H1 (cell line): Measurements from ENCODE around the gene ASZ1. TPM values are rescaled to one million over a fixed set of nuclear protein-coding genes. Genes with fewer than 3 reads are reported as not detected.

Source experiments
- CBX5 ChIP-seq: fragments of 300-800, 300-1000 bp; sonication (generic); IDR thresholded peaks from 2 replicates; pipeline ENCODE4 v1.7.1; 2016; ENCODE audit warnings: antibody characterized with exemption, low read length, low read depth
- CREB1 ChIP-seq: IDR thresholded peaks from 2 replicates; pipeline ENCODE4 v1.6.1; 2012; ENCODE audit warnings: inconsistent platforms
- GABPA ChIP-seq: IDR thresholded peaks from 2 replicates; pipeline ENCODE4 v1.6.1; 2011; ENCODE audit warnings: mild to moderate bottlenecking, low read length, moderate library complexity, borderline replicate concordance; ENCODE audit not compliant: insufficient read depth
- KDM1A ChIP-seq: fragments of 200-600, 300-600 bp; sonication (generic); IDR thresholded peaks from 2 replicates; pipeline ENCODE4 v1.7.1; 2016; ENCODE audit warnings: mild to moderate bottlenecking, low read length, borderline replicate concordance
- RFX5 ChIP-seq: IDR thresholded peaks from 2 replicates; pipeline ENCODE4 v1.6.1; 2011; ENCODE audit warnings: low read depth, low read length, improper control_type of control experiment, borderline replicate concordance
- RXRA ChIP-seq: IDR thresholded peaks from 2 replicates; pipeline ENCODE4 v1.6.1; 2011; ENCODE audit warnings: low read depth, mild to moderate bottlenecking, low read length, moderate library complexity; ENCODE audit not compliant: insufficient read depth
- polyA plus RNA-seq, 7 experiments: library from polyadenylated mRNA; depleted of rRNA in 3 of 7; stranded (reverse) in 5 of 7; unstranded in 2 of 7; fragments of >200 nt in 5 of 7; fragments of 200-250 nt in 2 of 7; gene quantifications; 1 replicate in 5 of 7; 2 replicates in 1 of 7; 4 replicates in 1 of 7; pipeline versions ENCODE4 v1.2.1 to v1.2.3, GENCODE V29; 2011 to 2013; ENCODE audit warnings: missing spikeins in 2 of 7, mixed read lengths in 2 of 7
- total RNA-seq: library from RNA; stranded (reverse); fragmentation: NEBNext Ultra II Directional; extraction: Animal tissue kit (Norgen Biotek cat#: 25700); gene quantifications from 2 replicates; pipeline ENCODE4 v1.2.1, GENCODE V29; 2021
- TF ChIP-seq, protein P1 (sequence below): fragments of 300-600 bp; sonication (generic); IDR thresholded peaks from 2 replicates; pipeline ENCODE4 v1.7.1; 2012; ENCODE audit warnings: low read length, moderate library complexity, mild to moderate bottlenecking, inconsistent platforms; ENCODE audit not compliant: insufficient replicate concordance
- TF ChIP-seq, protein P2 (sequence below): IDR thresholded peaks from 2 replicates; pipeline ENCODE4 v1.6.1; 2012; ENCODE audit warnings: low read length, inconsistent platforms
- TF ChIP-seq, protein P3 (sequence below): IDR thresholded peaks from 2 replicates; pipeline ENCODE4 v1.6.1; 2011; ENCODE audit warnings: low read length, improper control_type of control experiment

Gene ASZ1
- total and polyA plus RNA-seq, 2 of the 8 experiments (the other 6 are each of a cell fraction or from before 2014, with no cell fraction given), result not detected

DNA sequence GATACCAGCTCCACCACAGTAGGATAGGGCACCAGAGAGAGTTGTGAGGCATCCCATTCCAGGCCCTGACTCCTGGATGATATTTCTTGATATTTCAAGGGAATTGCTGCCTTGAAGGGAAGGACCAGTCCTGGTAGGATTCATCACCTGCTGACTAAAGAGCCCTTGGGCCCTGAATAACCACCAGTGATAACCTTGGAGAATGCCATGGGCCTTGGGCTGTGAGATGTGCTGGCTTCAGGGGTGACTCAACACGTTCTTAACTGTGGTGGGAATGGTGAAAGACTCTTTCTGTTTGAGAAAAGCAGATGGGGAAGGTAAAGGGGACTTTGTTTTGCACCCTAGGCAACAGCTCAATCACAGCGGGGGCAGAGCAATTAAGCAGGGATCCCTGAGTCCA is 21.4 kb upstream of the ASZ1 start (continued):
- TF ChIP-seq, protein P1, sequence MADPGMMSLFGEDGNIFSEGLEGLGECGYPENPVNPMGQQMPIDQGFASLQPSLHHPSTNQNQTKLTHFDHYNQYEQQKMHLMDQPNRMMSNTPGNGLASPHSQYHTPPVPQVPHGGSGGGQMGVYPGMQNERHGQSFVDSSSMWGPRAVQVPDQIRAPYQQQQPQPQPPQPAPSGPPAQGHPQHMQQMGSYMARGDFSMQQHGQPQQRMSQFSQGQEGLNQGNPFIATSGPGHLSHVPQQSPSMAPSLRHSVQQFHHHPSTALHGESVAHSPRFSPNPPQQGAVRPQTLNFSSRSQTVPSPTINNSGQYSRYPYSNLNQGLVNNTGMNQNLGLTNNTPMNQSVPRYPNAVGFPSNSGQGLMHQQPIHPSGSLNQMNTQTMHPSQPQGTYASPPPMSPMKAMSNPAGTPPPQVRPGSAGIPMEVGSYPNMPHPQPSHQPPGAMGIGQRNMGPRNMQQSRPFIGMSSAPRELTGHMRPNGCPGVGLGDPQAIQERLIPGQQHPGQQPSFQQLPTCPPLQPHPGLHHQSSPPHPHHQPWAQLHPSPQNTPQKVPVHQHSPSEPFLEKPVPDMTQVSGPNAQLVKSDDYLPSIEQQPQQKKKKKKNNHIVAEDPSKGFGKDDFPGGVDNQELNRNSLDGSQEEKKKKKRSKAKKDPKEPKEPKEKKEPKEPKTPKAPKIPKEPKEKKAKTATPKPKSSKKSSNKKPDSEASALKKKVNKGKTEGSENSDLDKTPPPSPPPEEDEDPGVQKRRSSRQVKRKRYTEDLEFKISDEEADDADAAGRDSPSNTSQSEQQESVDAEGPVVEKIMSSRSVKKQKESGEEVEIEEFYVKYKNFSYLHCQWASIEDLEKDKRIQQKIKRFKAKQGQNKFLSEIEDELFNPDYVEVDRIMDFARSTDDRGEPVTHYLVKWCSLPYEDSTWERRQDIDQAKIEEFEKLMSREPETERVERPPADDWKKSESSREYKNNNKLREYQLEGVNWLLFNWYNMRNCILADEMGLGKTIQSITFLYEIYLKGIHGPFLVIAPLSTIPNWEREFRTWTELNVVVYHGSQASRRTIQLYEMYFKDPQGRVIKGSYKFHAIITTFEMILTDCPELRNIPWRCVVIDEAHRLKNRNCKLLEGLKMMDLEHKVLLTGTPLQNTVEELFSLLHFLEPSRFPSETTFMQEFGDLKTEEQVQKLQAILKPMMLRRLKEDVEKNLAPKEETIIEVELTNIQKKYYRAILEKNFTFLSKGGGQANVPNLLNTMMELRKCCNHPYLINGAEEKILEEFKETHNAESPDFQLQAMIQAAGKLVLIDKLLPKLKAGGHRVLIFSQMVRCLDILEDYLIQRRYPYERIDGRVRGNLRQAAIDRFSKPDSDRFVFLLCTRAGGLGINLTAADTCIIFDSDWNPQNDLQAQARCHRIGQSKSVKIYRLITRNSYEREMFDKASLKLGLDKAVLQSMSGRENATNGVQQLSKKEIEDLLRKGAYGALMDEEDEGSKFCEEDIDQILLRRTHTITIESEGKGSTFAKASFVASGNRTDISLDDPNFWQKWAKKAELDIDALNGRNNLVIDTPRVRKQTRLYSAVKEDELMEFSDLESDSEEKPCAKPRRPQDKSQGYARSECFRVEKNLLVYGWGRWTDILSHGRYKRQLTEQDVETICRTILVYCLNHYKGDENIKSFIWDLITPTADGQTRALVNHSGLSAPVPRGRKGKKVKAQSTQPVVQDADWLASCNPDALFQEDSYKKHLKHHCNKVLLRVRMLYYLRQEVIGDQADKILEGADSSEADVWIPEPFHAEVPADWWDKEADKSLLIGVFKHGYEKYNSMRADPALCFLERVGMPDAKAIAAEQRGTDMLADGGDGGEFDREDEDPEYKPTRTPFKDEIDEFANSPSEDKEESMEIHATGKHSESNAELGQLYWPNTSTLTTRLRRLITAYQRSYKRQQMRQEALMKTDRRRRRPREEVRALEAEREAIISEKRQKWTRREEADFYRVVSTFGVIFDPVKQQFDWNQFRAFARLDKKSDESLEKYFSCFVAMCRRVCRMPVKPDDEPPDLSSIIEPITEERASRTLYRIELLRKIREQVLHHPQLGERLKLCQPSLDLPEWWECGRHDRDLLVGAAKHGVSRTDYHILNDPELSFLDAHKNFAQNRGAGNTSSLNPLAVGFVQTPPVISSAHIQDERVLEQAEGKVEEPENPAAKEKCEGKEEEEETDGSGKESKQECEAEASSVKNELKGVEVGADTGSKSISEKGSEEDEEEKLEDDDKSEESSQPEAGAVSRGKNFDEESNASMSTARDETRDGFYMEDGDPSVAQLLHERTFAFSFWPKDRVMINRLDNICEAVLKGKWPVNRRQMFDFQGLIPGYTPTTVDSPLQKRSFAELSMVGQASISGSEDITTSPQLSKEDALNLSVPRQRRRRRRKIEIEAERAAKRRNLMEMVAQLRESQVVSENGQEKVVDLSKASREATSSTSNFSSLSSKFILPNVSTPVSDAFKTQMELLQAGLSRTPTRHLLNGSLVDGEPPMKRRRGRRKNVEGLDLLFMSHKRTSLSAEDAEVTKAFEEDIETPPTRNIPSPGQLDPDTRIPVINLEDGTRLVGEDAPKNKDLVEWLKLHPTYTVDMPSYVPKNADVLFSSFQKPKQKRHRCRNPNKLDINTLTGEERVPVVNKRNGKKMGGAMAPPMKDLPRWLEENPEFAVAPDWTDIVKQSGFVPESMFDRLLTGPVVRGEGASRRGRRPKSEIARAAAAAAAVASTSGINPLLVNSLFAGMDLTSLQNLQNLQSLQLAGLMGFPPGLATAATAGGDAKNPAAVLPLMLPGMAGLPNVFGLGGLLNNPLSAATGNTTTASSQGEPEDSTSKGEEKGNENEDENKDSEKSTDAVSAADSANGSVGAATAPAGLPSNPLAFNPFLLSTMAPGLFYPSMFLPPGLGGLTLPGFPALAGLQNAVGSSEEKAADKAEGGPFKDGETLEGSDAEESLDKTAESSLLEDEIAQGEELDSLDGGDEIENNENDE, result no peak
- TF ChIP-seq CREB1 (no peak), RXRA (no peak), RFX5 (no peak), CBX5 (no peak), GABPA (no peak), KDM1A (no peak)
- TF ChIP-seq, protein P2, sequence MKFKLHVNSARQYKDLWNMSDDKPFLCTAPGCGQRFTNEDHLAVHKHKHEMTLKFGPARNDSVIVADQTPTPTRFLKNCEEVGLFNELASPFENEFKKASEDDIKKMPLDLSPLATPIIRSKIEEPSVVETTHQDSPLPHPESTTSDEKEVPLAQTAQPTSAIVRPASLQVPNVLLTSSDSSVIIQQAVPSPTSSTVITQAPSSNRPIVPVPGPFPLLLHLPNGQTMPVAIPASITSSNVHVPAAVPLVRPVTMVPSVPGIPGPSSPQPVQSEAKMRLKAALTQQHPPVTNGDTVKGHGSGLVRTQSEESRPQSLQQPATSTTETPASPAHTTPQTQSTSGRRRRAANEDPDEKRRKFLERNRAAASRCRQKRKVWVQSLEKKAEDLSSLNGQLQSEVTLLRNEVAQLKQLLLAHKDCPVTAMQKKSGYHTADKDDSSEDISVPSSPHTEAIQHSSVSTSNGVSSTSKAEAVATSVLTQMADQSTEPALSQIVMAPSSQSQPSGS, result no peak
- TF ChIP-seq, protein P3, sequence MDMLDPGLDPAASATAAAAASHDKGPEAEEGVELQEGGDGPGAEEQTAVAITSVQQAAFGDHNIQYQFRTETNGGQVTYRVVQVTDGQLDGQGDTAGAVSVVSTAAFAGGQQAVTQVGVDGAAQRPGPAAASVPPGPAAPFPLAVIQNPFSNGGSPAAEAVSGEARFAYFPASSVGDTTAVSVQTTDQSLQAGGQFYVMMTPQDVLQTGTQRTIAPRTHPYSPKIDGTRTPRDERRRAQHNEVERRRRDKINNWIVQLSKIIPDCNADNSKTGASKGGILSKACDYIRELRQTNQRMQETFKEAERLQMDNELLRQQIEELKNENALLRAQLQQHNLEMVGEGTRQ, result no peak
